Testis (tissue), 2 donors: ENCODE data around the gene CALY.
"Not testable (repeated sequence)": the region's sequence is repeated elsewhere in the genome, so short reads cannot be mapped to it uniquely, and the experiment has no call there.

Source experiments
- POLR2A ChIP-seq: fragments of 450-650 bp; IDR thresholded peaks from one replicate; pipeline ENCODE4 v1.6.1; 2017; ENCODE audit warnings: antibody characterized with exemption, mild to moderate bottlenecking, moderate library complexity
- TF ChIP-seq, protein P1 (sequence below), 3 experiments: fragments of 450-650 bp in 2 of 3; fragments of 200-600 bp in 1 of 3; sonication (generic) in 1 of 3; IDR thresholded peaks; one replicate each; pipeline ENCODE4 v1.5.1; 2016 to 2019; ENCODE audit warnings: antibody characterized with exemption in 3 of 3, mild to moderate bottlenecking in 2 of 3, moderate library complexity in 1 of 3

DNA sequence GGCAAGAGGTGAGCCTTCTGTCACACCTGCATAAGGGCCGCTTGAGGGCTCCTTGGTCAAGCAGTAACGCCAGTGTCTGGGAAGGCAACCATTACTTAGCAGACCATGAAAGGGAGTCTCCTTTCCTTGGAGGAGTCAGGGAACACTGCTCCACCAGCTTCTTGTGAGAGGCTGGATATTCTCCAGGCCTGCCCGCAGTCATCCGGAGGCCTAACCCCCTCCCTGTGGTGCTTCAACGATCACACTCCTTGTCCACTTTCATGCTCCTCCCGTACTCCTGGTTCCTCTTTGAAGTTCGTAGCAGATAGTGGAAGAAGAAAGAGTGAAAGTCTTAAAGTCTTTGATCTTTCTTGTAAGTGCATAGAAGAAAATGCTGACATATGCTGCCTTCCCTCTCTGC lies 30.8 kb upstream of the CALY start:
- TF ChIP-seq, protein P1, sequence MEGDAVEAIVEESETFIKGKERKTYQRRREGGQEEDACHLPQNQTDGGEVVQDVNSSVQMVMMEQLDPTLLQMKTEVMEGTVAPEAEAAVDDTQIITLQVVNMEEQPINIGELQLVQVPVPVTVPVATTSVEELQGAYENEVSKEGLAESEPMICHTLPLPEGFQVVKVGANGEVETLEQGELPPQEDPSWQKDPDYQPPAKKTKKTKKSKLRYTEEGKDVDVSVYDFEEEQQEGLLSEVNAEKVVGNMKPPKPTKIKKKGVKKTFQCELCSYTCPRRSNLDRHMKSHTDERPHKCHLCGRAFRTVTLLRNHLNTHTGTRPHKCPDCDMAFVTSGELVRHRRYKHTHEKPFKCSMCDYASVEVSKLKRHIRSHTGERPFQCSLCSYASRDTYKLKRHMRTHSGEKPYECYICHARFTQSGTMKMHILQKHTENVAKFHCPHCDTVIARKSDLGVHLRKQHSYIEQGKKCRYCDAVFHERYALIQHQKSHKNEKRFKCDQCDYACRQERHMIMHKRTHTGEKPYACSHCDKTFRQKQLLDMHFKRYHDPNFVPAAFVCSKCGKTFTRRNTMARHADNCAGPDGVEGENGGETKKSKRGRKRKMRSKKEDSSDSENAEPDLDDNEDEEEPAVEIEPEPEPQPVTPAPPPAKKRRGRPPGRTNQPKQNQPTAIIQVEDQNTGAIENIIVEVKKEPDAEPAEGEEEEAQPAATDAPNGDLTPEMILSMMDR (IDR thresholded peaks at IDR 0.05) = not testable (repeated sequence)
- not testable (repeated sequence) for TF ChIP-seq POLR2A
